Activated T-cell treated with anti-CD3 and anti-CD28 coated beads for 24 hours (primary cell): ENCODE results near the gene FFAR2.
A peak's percentile ranks its signal among the peaks of the same experiment; 100 is the strongest.

ENCODE experiments used
- DNase-seq: peaks from one replicate; pipeline ENCODE4 v3.0.0-alpha.2; 2020; ENCODE audit warnings: low read depth

The FFAR2 gene

DNA sequence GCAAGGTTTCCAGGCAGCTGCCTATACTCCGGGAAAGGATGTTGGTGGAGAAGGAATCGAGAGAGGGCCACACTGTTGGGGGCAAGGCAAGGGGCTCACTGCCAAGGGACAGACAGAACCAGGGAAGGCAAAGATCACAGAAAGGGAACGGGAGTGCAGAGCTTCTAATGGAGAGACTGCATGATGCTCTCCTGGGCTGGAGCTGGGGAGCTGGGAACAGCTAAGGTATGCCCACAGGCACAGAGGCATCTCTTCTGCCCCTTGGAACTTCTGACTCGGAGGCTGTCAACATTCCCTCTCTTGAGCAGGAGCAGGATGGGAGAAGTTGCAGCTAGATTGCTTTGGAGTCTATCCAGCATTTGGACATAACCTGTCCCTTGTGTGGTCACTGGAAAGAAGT lies 22.4 kb upstream of the FFAR2 start:
- DNase-seq = no peak

GRCh38 chr19:35427187-35427586 lies 20.9 kb upstream of the FFAR2 start:
- DNase-seq = no peak

- no peak for DNase-seq
Measured at GRCh38 chr19:35429698-35430408, 18.2 kb upstream of the FFAR2 start.

GRCh38 chr19:35430409-35431144 lies 17.5 kb upstream of the FFAR2 start:
- no peak for DNase-seq

DNA sequence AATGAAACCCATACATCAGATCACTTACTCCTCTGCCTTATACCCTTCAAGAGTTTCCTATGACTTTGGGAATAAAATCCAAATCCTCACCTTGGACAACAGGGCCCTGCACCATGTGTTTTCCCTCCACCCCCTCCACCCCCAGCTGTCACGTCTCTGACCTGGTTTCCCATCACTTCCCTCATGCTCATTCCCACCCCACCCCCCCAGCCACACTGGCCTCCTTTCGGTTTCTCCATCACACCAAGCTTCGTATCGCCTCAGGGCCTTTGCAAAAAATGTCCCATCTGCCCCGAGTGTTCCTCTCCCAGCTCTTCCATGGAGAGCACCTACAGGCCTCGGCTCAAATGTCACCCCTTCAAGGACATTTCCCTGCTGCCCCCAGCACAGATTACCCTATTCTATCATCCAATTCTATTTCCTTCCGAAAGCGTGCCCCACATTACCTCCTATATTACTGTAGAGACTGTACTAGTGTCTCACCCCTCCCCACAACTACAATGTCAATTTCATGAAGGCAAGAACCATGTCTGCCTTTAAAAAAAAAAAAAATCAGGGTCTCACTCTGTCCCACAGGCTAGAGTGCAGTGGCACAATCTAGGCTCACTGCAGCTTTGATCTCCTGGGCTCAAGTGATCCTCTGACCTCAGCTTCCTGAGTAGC lies 16.8 kb upstream of the FFAR2 start:
- no peak for DNase-seq

GRCh38 chr19:35432911-35433310 lies 15.1 kb upstream of the FFAR2 start:
- no peak for DNase-seq

GRCh38 chr19:35433448-35433847 lies 14.6 kb upstream of the FFAR2 start:
- DNase-seq = no peak

DNA sequence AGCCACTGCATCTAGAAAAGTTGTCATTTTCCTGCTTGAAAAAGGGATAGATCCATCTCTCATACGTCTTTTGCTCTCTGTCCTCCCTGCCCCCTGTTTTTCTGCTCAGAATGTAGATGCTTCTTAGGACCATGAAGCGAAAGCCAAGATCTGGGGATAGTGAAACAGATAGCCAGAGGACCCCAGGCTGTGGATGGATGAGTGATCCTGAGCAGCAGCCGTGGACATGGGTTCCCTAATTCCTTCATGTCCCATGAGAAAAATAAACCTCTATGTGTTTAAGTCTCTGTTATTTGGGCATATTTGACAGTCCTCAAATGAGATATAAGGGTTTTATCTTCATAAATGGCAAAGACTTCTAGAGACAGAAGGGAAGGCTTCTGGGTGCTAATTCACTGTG lies 12.2 kb upstream of the FFAR2 start:
- DNase-seq = no peak

DNA sequence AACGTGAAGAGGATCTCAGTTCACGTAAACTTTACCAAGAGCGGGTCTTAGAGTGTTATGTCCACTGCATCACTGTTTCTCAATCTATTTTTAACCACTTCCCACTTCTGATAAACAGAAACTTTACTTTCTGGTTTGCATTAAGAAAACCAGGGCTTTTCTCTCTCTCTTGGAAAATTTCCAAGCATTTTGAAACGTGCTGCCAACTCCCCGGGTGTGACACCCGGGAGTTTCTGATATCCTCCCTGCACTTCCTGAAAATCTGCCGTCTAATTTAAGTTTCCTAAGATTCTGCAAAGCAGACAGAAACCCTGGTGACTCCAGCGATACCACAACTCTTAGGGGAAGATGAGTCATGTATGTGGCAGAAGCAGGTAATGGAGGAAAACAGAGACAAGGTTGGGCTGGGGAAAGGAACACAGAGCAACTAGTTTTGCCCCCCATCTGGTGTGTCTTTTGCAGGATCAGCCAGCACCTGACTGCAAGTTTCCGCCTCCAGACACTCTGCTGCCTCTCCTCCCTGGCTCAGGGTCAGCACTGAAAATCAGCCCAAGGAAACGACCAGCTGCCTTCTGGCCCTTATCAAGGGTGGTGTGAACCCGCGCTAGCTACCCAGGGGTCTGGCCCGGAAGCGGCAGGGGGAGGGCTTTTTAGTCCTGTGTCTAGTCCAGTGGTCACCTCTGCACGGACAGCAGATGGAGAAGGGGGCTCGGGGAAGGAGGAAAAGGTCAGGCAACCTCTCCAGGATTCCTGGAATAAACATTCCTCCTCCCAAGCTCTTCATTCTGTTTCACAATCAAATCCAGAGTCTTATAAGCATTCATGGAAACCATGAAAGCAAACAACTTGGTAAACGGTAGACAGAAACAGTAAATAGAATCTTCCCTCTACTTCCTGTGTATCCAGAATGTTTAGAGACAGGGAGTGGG lies 11.3 kb upstream of the FFAR2 start:
- no peak for DNase-seq

- no peak for DNase-seq
Measured at GRCh38 chr19:35437406-35437951, 10.6 kb upstream of the FFAR2 start.

GRCh38 chr19:35438096-35438495 lies 10.0 kb upstream of the FFAR2 start:
- no peak for DNase-seq

GRCh38 chr19:35438527-35438926 lies 9.5 kb upstream of the FFAR2 start:
- no peak for DNase-seq

- no peak for DNase-seq
Measured at GRCh38 chr19:35439921-35440320, 8.1 kb upstream of the FFAR2 start.

GRCh38 chr19:35442091-35442490 lies 6.0 kb upstream of the FFAR2 start:
- DNase-seq = no peak

GRCh38 chr19:35444735-35445134 lies 3.3 kb upstream of the FFAR2 start:
- no peak for DNase-seq

DNA sequence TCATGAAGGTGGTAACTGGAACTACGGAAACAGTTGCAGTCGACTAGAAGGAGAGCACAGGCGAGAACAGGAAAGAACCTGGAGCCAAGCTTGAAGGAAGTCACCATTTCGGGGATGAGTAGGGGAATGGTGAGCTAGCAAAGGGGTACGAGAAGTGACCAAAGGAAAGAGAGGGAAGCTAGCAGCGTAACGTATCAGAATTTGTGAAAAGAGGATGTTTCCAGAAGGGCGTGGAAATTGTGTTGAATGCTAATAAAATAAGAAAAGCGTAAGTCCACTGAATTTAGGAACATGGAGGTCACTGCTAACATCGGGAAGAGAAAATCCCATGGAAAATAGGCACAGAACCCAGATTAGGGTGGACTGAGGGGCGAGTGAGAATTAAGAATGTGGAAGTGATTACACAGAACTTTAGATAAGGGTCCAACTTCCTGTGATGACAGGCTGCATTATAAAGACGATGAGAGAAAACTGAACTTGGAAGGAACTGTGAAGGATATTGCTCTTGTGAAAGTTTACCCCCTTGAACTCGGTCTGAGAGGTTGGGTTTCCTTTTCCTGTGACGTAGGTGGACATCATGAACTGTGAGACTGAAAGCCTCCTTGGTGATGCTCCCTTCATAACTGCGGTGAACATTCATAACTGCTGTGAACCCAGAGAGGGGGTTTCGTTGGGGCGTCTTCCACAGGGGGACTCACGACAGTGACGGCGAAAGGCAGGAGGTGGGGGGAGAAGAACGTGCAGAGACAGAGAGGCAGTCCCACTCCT lies 2.0 kb upstream of the FFAR2 start:
- peak; percentile 10 for DNase-seq

DNA sequence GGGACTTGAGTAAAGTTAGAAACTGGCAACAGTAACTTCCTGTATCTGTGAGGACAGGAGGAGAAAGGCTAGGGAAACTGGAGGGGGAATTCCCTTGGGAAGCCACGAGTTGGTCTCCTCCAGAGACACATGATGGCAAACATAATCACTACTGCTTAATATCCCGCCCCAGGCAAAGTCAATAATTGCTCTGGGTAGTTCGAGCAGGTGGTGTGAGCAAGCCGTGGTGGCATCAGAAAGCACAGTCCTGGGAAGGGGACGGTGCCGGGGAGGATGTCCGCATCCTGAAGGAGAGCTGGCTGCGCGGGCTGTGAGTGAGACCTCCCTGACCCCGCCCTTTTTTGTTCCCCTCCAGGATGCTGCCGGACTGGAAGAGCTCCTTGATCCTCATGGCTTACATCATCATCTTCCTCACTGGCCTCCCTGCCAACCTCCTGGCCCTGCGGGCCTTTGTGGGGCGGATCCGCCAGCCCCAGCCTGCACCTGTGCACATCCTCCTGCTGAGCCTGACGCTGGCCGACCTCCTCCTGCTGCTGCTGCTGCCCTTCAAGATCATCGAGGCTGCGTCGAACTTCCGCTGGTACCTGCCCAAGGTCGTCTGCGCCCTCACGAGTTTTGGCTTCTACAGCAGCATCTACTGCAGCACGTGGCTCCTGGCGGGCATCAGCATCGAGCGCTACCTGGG lies 1.4 kb downstream of the FFAR2 start:
- no peak for DNase-seq

DNA sequence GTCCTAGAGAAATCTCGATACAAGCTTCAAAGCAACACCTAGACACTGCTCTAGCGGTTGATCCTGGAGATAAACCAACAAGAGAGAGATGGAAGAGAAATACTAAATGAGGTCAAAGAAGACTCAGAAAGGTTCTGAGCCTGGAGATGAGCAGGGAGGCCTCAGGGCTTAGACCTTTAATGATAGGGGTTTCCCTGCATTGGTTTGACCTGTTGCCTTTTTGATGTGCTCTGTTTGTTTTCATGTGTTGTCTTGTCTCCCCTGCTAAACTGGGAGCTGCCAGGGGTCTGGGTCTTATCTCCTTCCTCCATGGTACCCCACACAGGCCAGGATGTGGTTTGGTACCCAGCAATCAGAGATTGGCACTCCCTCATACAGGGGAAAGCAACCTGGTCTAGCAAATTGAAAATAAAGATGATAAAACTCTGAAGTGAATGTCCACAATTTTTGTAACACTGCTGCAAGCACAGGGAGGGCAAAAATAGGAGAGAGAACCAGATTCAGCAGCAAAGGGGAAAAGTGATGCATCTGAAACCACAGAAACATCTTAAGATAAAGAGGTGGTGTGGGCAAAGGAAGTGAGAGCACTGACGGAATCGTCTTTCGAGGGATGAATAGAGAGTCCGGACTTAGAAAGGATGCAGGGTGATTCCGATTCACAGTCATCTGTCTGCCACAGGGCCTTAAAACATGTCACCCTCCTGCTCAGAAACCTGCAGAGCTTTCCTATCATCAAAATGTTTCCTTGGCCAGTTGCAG lies 3.5 kb downstream of the FFAR2 start:
- DNase-seq = peak; percentile 12

DNA sequence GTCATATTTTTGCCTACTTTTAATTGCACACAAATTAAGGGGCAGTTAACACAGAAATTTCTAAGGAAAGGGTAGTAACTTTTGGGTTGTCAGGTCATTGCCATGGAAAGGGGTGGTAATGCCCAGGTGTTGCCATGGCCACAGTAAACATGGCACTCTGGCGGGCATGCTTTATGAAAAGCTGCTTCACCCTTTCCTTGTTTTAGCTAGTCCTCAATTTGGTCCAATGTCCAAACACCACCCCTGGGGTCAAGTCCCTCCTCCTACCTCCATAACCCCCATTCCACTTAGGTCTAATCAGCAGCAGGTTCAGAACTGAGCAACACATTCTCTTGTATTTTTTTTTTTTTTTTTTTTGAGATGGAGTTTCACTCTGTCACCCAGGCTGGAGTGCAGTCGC lies 6.6 kb downstream of the FFAR2 start:
- DNase-seq = no peak
